OCI-LY3 (cell line): ENCODE results near the gene ALKBH5.

Experiments
- H2AFZ ChIP-seq: fragments of 200-600, 300-600 bp; shearing (Covaris generic); 2 replicates; pipeline ENCODE4 v1.6.0; 2014; ENCODE audit warnings: antibody characterized with exemption, low read depth, low read length
- H3K27ac ChIP-seq: fragments of 200-600, 300-600 bp; sonication (generic); 2 replicates; pipeline ENCODE4 v1.5.1; 2014; ENCODE audit warnings: mild to moderate bottlenecking, low read length, moderate library complexity, mixed read lengths
- H3K27me3 ChIP-seq: fragments of 200-600, 300-600 bp; sonication (generic); 2 replicates; pipeline ENCODE4 v1.6.1; 2014; ENCODE audit warnings: low read depth, low read length, mixed read lengths
- H3K36me3 ChIP-seq: fragments of 200-600, 300-600 bp; sonication (generic); replicated peaks from 2 replicates; pipeline ENCODE3; 2014; ENCODE audit warnings: low read depth, low read length, mixed read lengths
- H3K4me1 ChIP-seq: fragments of 300-600, 200-600 bp; sonication (generic); 2 replicates; pipeline ENCODE4 v1.6.1; 2014; ENCODE audit warnings: low read length, mixed read lengths
- H3K4me2 ChIP-seq: fragments of 200-600, 300-600 bp; sonication (generic); 2 replicates; pipeline ENCODE4 v1.6.1; 2014; ENCODE audit warnings: low read length, mixed read lengths
- H3K4me3 ChIP-seq: fragments of 300-600, 200-600 bp; sonication (generic); 2 replicates; pipeline ENCODE4 v1.5.1; 2014; ENCODE audit warnings: antibody characterized with exemption, mild to moderate bottlenecking, low read length, moderate library complexity
- H3K79me2 ChIP-seq: fragments of 300-600, 200-600 bp; shearing (Covaris generic); 2 replicates; pipeline ENCODE4 v1.6.1; 2014; ENCODE audit warnings: mild to moderate bottlenecking, low read length, mixed read lengths
- H3K9ac ChIP-seq: fragments of 300-600, 200-600 bp; shearing (Covaris generic); 2 replicates; pipeline ENCODE4 v1.6.0; 2014; ENCODE audit warnings: mild to moderate bottlenecking, low read length, moderate library complexity
- H3K9me3 ChIP-seq: fragments of 200-600, 300-600 bp; shearing (Covaris generic); 2 replicates; pipeline ENCODE4 v1.6.1; 2014; ENCODE audit warnings: low read length, mixed read lengths; ENCODE audit not compliant: insufficient read depth
- H4K20me1 ChIP-seq: fragments of 200-600, 300-600 bp; sonication (generic); 2 replicates; pipeline ENCODE4 v1.6.1; 2016; ENCODE audit warnings: low read length, mixed read lengths; ENCODE audit not compliant: insufficient read depth
- CTCF ChIP-seq: fragments of 200-600, 300-600 bp; sonication (generic); IDR thresholded peaks from 2 replicates; pipeline ENCODE4 v1.5.1; 2014; ENCODE audit warnings: antibody characterized with exemption, low read length, low read depth
- EZH2phosphoT487 ChIP-seq: fragments of 200-600 bp; shearing (Covaris generic); IDR thresholded peaks from 2 replicates; pipeline ENCODE4 v1.6.1; 2018; ENCODE audit warnings: antibody characterized with exemption, mixed run types, low read depth

ALKBH5 gene

DNA sequence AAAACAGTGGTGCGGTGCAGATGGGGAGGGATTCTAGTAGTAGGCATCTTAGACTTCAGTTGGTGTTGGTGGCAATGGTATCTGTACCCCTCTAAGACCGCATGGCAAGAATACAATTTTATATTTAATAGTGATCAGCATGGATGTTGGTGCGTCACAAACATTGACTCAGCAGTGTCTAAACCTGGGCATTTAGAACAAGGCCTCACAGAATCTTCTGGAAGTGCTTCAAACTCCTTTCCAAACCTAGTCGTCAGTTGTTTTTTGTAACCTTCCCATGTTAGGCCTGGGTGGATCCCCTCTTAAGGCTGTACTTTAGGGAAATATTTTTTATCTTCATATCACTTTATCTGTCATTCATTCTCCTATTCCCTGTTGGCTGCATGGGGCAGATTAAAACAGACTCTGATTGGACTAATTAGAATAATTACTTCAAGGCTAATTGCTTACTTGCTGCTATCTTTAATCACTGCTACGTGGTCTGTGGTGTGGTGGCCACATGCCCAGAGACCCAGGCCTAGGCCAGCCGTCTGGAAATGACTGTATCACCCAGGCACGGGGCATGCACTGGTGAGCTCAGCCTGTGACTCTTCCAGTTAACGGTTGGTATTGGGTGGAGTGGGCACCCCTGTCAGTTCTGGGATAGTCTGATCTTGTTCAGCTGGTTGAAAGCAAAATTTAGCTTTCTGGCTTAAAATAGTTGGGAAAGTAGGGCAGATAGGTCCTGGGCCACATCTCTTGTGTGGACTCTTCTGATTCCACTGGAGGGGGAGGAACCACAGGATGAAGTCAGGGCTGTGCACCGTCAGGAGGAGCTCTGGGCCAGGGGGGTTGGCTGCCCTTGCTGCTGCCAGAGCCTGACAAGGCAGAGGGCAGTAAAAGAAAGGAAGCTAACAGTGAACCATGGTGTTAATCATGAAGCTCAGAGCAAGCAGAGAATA, 4.5 kb downstream of the ALKBH5 start:
- TF ChIP-seq EZH2phosphoT487 = no peak
- no peak for TF ChIP-seq CTCF
- no peaks in the 10 kb centered on the region for H3K27me3 ChIP-seq
- peaks cover 84% of the 10 kb centered on the region for H3K79me2 ChIP-seq
- no peak overlapping the region for H3K27ac ChIP-seq
- no peaks in the 10 kb centered on the region for H3K36me3 ChIP-seq
- no peak overlapping the region for H3K9ac ChIP-seq
- H2AFZ ChIP-seq = no peak overlapping the region
- peaks cover 36% of the 10 kb centered on the region for H4K20me1 ChIP-seq
- no peak overlapping the region for H3K4me3 ChIP-seq
- peaks cover 19% of the 10 kb centered on the region for H3K4me1 ChIP-seq
- H3K4me2 ChIP-seq = no peak overlapping the region
- H3K9me3 ChIP-seq = no peaks in the 10 kb centered on the region

- no peak overlapping the region for H3K27ac ChIP-seq
- TF ChIP-seq EZH2phosphoT487 = no peak
- TF ChIP-seq CTCF = no peak
- no peaks in the 10 kb centered on the region for H3K27me3 ChIP-seq
- H3K36me3 ChIP-seq = no peaks in the 10 kb centered on the region
- H3K4me2 ChIP-seq = no peak overlapping the region
- H3K4me1 ChIP-seq = peaks cover 16% of the 10 kb centered on the region
- no peak overlapping the region for H2AFZ ChIP-seq
- H3K4me3 ChIP-seq = no peak overlapping the region
- H4K20me1 ChIP-seq = peaks cover 28% of the 10 kb centered on the region
- no peak overlapping the region for H3K9ac ChIP-seq
- H3K79me2 ChIP-seq = peaks cover 71% of the 10 kb centered on the region
- H3K9me3 ChIP-seq = no peaks in the 10 kb centered on the region
Observed at GRCh38 chr17:18190628-18191235, 7.1 kb downstream of the ALKBH5 start.

DNA sequence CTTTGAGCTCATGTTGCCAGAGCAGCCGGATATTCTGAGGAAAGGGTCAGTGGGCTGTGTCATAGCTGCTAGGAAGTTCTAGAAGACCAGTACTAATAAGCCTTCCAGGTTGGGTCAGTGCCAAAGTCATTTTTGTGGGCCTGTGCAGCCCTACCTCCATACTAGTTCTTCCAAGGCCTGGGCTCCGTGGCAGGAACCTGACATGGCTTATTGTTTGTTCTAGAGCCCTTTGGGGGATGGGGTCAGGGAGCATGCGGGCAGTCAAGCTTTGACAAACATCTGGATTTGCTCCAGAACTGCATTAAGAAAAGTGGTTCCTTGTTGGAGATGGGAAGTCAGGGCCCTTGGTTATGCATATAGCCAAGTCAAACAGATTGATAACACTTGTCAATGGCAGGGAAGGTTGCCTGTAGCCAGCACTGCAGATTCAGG, 7.6 kb downstream of the ALKBH5 start:
- Histone ChIP-seq H3K9me3 (no peaks in the 10 kb centered on the region), H3K9ac (no peak overlapping the region), H4K20me1 (peaks cover 23% of the 10 kb centered on the region), H2AFZ (no peak overlapping the region), H3K4me3 (no peak overlapping the region), H3K79me2 (peaks cover 66% of the 10 kb centered on the region), H3K4me1 (peaks cover 11% of the 10 kb centered on the region), H3K4me2 (no peak overlapping the region), H3K27ac (no peak overlapping the region), H3K27me3 (no peaks in the 10 kb centered on the region), H3K36me3 (no peaks in the 10 kb centered on the region)
- TF ChIP-seq CTCF (no peak), EZH2phosphoT487 (no peak)

GRCh38 chr17:18191967-18192366, 8.3 kb downstream of the ALKBH5 start:
- Histone ChIP-seq H3K4me1 (peaks cover 4% of the 10 kb centered on the region), H3K27me3 (no peaks in the 10 kb centered on the region), H3K4me2 (no peak overlapping the region), H3K9ac (no peak overlapping the region), H3K79me2 (peaks cover 59% of the 10 kb centered on the region), H2AFZ (no peak overlapping the region), H3K4me3 (no peak overlapping the region), H3K9me3 (no peaks in the 10 kb centered on the region), H3K27ac (no peak overlapping the region), H4K20me1 (peaks cover 16% of the 10 kb centered on the region), H3K36me3 (no peaks in the 10 kb centered on the region)
- TF ChIP-seq EZH2phosphoT487 (no peak), CTCF (no peak)
